Fibroblast of lung (primary cell): ENCODE data around the gene DNAJC1. TPM values are rescaled to one million over a fixed set of nuclear protein-coding genes. Genes with fewer than 3 reads are reported as not detected.

Source experiments
- DNase-seq, 2 donors: peaks; one replicate each; pipeline versions ENCODE4 v3.0.0 to v3.0.0-alpha.2; 2010; ENCODE audit warnings: low read depth in 2 of 2
- H2AFZ ChIP-seq: 2 replicates; pipeline ENCODE4 v1.5.1; 2012; ENCODE audit warnings: low read length, control low read depth, inconsistent platforms
- H3K27ac ChIP-seq: 2 replicates; pipeline ENCODE4 v1.5.1; 2011; ENCODE audit warnings: low read length, control low read depth; ENCODE audit not compliant: insufficient read depth
- H3K27me3 ChIP-seq: 2 replicates; pipeline ENCODE4 v1.5.1; 2011; ENCODE audit warnings: mild to moderate bottlenecking, low read length; ENCODE audit not compliant: control insufficient read depth, insufficient read depth
- H3K36me3 ChIP-seq: 2 replicates; pipeline ENCODE4 v1.5.1; 2011; ENCODE audit warnings: low read length; ENCODE audit not compliant: control insufficient read depth, insufficient read depth
- H3K4me1 ChIP-seq: 2 replicates; pipeline ENCODE4 v1.5.1; 2011; ENCODE audit warnings: low read length; ENCODE audit not compliant: control insufficient read depth, insufficient read depth; ENCODE audit errors: extremely low read depth
- H3K4me2 ChIP-seq: 2 replicates; pipeline ENCODE4 v1.5.1; 2011; ENCODE audit warnings: low read length, control low read depth; ENCODE audit not compliant: insufficient read depth; ENCODE audit errors: extremely low read depth
- H3K4me3 ChIP-seq, 4 experiments: fragments of 200-600 bp in 1 of 4; sonication (generic) in 1 of 4; replicated peaks in 1 of 4; 2 replicates each; pipeline ENCODE4 v1.5.1; 2011 to 2016; ENCODE audit warnings: low read length in 4 of 4, low read depth in 3 of 4, mild to moderate bottlenecking in 3 of 4, control low read depth in 2 of 4, inconsistent platforms in 1 of 4, mixed read lengths in 1 of 4; ENCODE audit not compliant: insufficient read depth in 1 of 4; ENCODE audit errors: control extremely low read depth in 1 of 4
- H3K79me2 ChIP-seq: 2 replicates; pipeline ENCODE4 v1.5.1; 2012; ENCODE audit warnings: mild to moderate bottlenecking, low read length, inconsistent platforms; ENCODE audit not compliant: control insufficient read depth, insufficient read depth
- H3K9ac ChIP-seq: 2 replicates; pipeline ENCODE4 v1.5.1; 2011; ENCODE audit warnings: mild to moderate bottlenecking, low read length, control low read depth; ENCODE audit not compliant: insufficient read depth
- H3K9me3 ChIP-seq: 2 replicates; pipeline ENCODE4 v1.5.1; 2012; ENCODE audit warnings: low read depth, low read length; ENCODE audit not compliant: control insufficient read depth, insufficient read depth
- H4K20me1 ChIP-seq: 2 replicates; pipeline ENCODE4 v1.5.1; 2011; ENCODE audit warnings: low read length; ENCODE audit not compliant: control insufficient read depth, insufficient read depth; ENCODE audit errors: extremely low read depth
- EZH2 ChIP-seq: IDR thresholded peaks from 2 replicates; pipeline ENCODE4 v1.5.1; 2012; ENCODE audit warnings: low read length, control low read depth, mild to moderate bottlenecking; ENCODE audit errors: missing control alignments
- polyA plus RNA-seq, 2 donors: library from polyadenylated mRNA; depleted of rRNA in 1 of 2; stranded (reverse) in 1 of 2; unstranded in 1 of 2; fragments of >200 nt; gene quantifications; 2 replicates each; pipeline ENCODE4 v1.2.1, GENCODE V29; 2011 to 2012; ENCODE audit warnings: missing spikeins in 1 of 2
- total RNA-seq: library from RNA; depleted of rRNA; stranded (reverse); fragments of >200 nt; gene quantifications from 2 replicates; pipeline ENCODE4 v1.2.1, GENCODE V29; 2014
- TF ChIP-seq, protein P1 (sequence below), 2 donors: IDR thresholded peaks in 1 of 2; conservative IDR thresholded peaks in 1 of 2; 1 replicate in 1 of 2; 2 replicates in 1 of 2; pipeline ENCODE4 v1.5.1; 2011 to 2012; ENCODE audit warnings: low read length in 2 of 2, control low read depth in 1 of 2, inconsistent platforms in 1 of 2, low read depth in 1 of 2, mild to moderate bottlenecking in 1 of 2

Gene DNAJC1
- total and polyA plus RNA-seq, 2 donors (not counting 1 experiment from before 2014, with no cell fraction given), result 27.7 to 46.2 TPM

- Histone ChIP-seq H3K4me2 (no peak overlapping the region), H3K79me2 (no peaks in the 10 kb centered on the region), H3K9me3 (no peaks in the 10 kb centered on the region), H2AFZ (no peak overlapping the region), H3K4me3 (no peak overlapping the region), H3K27me3 (no peaks in the 10 kb centered on the region), H3K4me1 (no peaks in the 10 kb centered on the region), H4K20me1 (no peaks in the 10 kb centered on the region), H3K9ac (no peak overlapping the region), H3K27ac (no peak overlapping the region), H3K36me3 (no peaks in the 10 kb centered on the region)
- DNase-seq, result peak in 1 of 2 donors; percentile 39
- TF ChIP-seq, protein P1, sequence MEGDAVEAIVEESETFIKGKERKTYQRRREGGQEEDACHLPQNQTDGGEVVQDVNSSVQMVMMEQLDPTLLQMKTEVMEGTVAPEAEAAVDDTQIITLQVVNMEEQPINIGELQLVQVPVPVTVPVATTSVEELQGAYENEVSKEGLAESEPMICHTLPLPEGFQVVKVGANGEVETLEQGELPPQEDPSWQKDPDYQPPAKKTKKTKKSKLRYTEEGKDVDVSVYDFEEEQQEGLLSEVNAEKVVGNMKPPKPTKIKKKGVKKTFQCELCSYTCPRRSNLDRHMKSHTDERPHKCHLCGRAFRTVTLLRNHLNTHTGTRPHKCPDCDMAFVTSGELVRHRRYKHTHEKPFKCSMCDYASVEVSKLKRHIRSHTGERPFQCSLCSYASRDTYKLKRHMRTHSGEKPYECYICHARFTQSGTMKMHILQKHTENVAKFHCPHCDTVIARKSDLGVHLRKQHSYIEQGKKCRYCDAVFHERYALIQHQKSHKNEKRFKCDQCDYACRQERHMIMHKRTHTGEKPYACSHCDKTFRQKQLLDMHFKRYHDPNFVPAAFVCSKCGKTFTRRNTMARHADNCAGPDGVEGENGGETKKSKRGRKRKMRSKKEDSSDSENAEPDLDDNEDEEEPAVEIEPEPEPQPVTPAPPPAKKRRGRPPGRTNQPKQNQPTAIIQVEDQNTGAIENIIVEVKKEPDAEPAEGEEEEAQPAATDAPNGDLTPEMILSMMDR (conservative IDR thresholded peaks at IDR 0.05 in 1 of 2, IDR thresholded peaks at IDR 0.05 in 1 of 2; ENCODE audit: low read depth in 1 of 2, low read length in 2 of 2), result no peak
- TF ChIP-seq EZH2, result no peak
These were observed 13.9 kb upstream of the DNAJC1 start for GRCh38 chr10:22017283-22018020.

DNA sequence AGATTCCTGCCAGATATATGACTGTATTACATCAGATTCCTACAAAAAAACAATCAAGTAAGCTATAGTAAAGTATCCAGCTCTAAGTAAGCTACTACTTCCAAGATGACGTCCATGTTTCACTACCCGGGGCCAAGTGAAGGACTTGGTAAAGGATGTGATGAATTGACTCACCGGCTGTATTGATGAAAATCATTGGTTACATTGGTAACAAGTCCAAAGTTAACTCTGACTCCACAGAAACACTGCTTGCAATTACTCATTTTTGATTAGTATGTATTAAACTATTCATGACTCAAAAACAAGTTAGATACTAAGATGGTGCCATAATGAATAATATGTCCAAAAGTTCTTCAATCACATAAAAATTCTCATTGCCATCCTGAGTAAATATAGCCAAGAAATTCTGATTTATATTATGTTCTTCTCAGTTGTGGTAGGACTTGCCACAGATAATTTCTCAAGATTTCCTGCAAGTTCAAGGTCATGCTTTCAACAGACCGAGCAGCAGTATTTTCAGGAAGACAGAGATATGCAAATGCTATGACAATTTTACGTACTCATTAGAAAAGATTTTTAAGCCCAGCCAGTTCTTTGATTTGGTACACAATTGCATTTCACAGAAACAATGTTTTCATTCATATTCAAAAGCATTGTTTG, 12.6 kb upstream of the DNAJC1 start:
- TF ChIP-seq, protein P1 (conservative IDR thresholded peaks at IDR 0.05 in 1 of 2, IDR thresholded peaks at IDR 0.05 in 1 of 2; ENCODE audit: low read depth in 1 of 2, low read length in 2 of 2), result no peak
- TF ChIP-seq EZH2, result no peak
- DNase-seq, result peak; percentile 7 to 20
- Histone ChIP-seq H3K27me3 (no peaks in the 10 kb centered on the region), H3K27ac (no peak overlapping the region), H3K4me2 (no peak overlapping the region), H3K9ac (no peak overlapping the region), H3K4me3 (no peak overlapping the region), H3K79me2 (no peaks in the 10 kb centered on the region), H3K4me1 (no peaks in the 10 kb centered on the region), H3K9me3 (no peaks in the 10 kb centered on the region), H2AFZ (no peak overlapping the region), H4K20me1 (no peaks in the 10 kb centered on the region), H3K36me3 (no peaks in the 10 kb centered on the region)

- H3K79me2 ChIP-seq, result no peaks in the 10 kb centered on the region
- TF ChIP-seq, protein P1 (conservative IDR thresholded peaks at IDR 0.05 in 1 of 2, IDR thresholded peaks at IDR 0.05 in 1 of 2; ENCODE audit: low read depth in 1 of 2, low read length in 2 of 2), result no peak
- TF ChIP-seq EZH2, result no peak
- H3K4me3 ChIP-seq, result no peak overlapping the region
- H3K36me3 ChIP-seq, result no peaks in the 10 kb centered on the region
- H2AFZ ChIP-seq, result no peak overlapping the region
- no peaks in the 10 kb centered on the region for H3K9me3 ChIP-seq
- H3K4me1 ChIP-seq, result no peaks in the 10 kb centered on the region
- no peaks in the 10 kb centered on the region for H4K20me1 ChIP-seq
- peak; percentile 6 to 60 for DNase-seq
- H3K4me2 ChIP-seq, result no peak overlapping the region
- H3K27ac ChIP-seq, result no peak overlapping the region
- H3K27me3 ChIP-seq, result no peaks in the 10 kb centered on the region
- H3K9ac ChIP-seq, result no peak overlapping the region
These were observed 7.5 kb upstream of the DNAJC1 start for GRCh38 chr10:22010973-22011408.
